Skeletal muscle cell (primary cell): Measurements from ENCODE around the gene CEP135.

ENCODE experiments used
- DNase-seq: peaks from one replicate; pipeline ENCODE4 v3.0.0-alpha.2; 2010; ENCODE audit warnings: low read depth
- H3K4me3 ChIP-seq: 2 replicates; pipeline ENCODE4 v1.5.1; 2011; ENCODE audit warnings: low read depth, mild to moderate bottlenecking, control low read depth, low read length, moderate library complexity

Gene CEP135

DNA sequence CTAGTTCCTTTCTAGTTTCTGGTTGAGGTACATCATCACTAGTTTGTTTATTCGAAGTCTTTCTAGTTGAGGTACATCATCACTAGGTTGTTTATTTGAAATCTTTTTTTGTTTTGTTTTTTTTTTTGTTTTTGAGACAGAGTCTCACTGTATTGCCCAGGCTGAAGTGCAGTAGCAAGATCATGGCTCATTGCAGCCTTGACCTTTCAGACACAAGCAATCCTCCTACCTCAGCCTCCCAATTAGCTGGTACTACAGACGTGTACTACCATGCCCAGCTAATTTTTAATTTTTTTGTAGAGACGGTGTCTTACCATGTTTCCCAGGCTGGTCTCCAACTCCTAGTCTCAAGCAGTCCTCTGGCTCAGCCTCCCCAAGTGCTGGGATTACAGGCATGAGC, 54.9 kb downstream of the CEP135 start:
- H3K4me3 ChIP-seq, result no peak overlapping the region

DNA sequence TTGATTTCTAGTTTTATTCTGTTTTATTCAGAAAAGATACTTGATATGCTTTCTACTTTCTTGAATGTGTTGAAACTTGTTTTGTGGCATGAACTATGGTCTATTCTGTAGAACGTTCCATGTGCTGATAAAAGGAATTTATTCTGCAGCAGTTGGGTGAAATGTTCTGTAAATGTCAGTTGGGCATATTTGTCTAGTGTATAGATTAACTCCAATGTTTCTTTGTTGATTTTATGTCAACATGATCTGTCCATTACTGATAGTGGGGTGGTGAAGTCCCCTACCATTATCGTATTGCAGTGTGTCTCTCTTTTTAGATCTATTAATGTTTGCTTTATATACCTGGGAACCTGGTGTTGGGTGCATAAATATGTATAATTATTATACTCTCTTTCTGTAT, 55.5 kb downstream of the CEP135 start:
- DNase-seq, result no peak
- no peak overlapping the region for H3K4me3 ChIP-seq

More for the DNA sequence above, 54.9 kb downstream of the CEP135 start:
- no peak for DNase-seq

DNA sequence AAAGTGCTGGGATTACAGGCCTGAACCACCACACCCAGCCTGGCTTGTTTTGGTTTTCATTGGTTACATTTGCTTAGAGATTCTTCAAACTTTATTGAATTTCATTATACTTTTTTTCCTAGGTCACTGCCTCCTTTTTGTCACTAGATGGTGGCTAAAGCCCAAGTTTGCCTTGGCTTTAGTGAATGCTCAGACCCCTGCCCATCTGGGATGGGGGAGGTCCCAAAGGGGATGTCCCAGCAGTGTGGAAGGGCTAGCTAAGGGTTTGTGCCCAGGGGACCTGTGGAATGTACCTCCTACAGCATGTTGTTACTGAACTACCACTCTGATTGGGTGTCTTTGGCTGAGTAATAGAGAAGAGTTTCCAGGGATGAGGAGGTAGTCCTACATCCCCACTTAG, 58.4 kb downstream of the CEP135 start:
- peak; percentile 4 for DNase-seq
- H3K4me3 ChIP-seq, result no peak overlapping the region

DNA sequence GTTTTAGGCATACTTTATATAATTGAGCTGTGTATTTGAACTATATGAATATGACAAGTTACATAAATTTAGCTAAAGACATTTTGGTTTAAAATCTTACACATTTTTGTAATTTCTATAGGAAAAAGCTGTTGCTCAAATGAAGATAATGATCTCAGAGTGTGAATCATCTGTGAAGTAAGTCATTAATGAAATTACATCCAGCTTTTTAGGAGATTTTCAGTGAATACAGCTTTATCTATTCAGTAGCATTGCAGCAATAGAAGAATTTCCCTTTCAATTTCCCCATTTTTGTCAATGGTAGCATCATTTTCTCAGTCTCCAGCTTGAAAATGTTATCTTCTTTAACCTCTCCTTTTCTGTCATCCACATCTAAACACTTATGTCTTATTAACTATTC, 59.5 kb downstream of the CEP135 start:
- no peak overlapping the region for H3K4me3 ChIP-seq
- no peak for DNase-seq

DNA sequence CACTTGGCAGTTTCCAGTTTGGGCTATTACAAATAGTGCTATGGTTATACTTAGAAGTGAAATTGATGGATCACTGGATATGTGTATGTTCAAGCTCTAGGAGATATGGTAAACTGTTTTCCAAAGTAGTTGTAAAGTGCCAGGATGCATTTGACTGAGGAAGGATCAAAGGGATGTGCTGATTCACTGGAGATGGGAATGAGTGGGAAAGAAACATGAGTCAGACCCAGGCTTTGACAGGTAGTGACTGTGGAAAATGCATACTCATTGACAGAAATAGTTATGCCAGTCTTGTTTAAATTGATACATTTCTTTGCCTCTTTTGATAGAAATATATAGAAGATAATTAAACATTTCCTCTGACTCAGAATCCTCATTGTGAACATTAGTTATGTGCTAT, 77.9 kb downstream of the CEP135 start:
- H3K4me3 ChIP-seq, result no peak overlapping the region
- no peak for DNase-seq

DNA sequence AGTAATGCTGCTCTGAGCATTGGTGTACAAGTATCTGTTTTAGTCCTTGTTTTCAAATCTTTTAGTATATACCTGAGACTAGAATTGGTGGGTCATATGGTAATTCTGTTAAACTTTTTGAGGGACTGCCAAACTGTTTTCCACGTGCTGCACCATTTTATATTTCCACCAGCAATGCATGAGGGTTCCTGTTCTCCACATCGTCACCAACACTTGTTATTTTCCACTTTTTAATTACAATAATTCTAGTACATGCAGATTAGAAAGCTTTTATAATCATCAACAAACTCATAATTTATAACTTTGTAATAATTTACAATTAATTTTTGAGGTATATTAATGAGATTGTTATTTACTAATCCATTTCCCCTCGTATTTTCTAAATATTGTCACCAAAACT, 79.4 kb downstream of the CEP135 start:
- DNase-seq, result no peak
- H3K4me3 ChIP-seq, result no peak overlapping the region

DNA sequence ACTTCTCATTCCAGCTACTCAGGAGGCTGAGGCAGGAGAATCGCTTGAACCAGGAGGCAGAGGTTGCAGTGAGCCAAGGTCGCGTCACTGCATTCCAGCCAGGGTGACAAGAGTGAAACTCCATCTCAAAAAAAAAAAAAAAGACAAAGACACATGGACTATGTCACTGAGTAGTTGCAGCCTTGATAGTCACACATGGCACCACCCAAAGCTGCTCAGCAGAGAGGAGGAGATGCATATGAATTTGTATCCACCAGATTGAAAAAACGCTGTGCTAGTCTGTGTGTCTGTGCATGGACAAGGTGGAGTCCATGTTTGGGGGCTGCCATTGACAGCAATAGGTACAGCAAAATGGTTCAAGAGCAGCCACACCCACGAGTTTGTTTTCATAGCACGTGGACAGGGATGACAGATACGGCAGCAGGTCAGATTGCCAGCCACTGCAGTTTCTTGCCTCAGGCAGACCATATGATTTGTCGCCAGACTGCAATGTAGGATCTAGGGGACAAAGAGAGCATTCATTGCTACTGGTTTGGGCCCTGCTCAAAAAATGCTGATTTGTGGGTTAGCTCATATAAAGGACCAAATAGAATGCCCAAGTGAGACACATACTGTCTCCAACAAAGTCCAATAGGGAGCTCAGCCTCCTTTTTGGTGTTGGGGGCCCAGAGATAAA, 89.9 kb downstream of the CEP135 start:
- H3K4me3 ChIP-seq, result no peak overlapping the region
- DNase-seq, result no peak

DNA sequence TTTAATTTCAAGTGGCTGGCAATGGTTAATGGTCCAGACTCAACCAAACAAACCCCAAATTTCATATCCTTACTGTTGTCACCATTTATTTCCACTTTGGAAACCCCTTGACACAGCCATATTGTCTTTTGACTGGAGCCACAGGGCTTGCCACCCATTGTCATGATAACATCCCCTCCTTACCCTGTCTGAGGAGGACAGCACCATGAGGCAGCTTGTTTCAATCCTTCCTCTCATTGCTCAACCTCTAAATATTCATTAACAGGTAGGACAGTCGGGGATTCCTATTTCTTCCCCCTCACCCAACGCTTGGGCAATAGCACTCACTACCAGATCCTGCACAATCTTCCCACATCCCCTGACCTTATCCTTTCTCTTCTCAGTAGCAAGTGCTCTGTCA, 92.1 kb downstream of the CEP135 start:
- DNase-seq, result no peak
- H3K4me3 ChIP-seq, result no peak overlapping the region

DNA sequence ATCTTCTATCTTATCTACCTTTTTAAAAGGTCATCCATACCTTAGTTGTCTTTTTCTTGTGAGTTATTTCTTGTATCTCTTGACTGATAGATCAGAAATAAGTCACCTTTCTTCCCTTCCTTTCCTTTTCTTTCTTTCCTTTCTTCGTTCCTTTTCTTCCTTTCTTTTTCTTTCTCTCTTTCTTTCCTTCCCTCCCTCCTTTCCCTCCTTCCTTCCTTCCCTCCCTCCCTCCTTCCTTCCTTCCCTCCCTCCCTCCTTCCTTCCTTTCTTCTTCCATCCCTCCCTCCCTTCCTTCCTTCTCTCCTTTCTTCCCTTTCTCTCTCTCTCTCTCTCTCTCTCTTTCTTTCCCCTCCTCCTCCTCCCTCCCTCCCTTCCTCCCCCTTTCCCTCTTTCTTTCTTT, 93.5 kb downstream of the CEP135 start:
- H3K4me3 ChIP-seq, result no peak overlapping the region
- no peak for DNase-seq

DNA sequence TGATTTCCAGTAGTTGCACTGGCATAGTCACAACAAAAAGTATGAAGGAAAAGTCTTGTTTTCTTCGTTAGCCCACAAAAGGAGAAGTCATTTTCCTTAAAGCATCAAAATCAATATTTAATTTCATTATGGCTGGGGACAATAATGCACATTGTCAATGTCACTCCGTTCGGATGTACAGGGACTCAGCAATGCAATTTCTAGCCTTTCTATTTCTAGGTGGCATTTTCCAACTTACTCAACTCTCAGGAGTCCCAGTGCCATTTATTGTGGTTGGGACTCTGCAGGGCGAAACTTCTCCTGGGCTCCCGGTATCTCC, 99.6 kb downstream of the CEP135 start:
- DNase-seq, result no peak
- H3K4me3 ChIP-seq, result peak overlapping the region; percentile 76

DNA sequence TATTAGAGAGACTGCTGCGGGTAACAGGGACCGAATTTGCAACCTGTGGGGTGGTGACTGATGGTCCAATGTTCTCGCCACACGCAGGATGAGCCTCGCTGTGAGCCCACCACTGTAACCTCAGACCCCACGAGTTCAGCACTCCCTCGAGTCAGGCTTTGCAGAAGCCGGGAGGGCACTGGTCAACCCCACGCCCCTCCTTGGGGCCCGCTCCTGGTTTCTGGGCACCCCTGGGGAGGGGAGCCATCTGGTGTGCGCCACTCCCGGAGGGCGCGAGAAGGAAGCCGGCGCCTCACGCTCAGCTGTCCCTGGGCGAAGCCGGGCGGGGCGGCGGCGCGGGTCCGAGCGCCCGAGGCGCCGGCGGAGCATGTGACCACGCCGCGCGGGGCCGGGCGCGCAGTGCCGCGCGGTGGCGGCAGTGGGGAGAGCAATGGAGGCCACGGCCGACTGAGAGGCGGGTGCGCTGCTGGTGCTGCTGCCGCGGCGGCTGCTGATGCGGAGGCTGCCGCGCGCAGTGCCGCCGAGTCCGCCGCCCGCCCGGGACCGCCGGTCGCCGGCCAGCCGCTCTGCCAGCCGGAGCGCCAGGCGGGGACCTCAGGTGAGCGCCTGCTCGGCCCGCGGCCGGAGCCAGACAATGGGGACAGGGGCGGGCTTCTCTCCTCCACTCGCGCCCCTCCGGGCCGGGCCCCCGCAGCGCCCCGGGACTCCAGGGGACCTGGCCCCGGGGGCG, 100.1 kb downstream of the CEP135 start:
- peak overlapping the region; percentile 76 for H3K4me3 ChIP-seq
- DNase-seq, result peak; percentile 18

DNA sequence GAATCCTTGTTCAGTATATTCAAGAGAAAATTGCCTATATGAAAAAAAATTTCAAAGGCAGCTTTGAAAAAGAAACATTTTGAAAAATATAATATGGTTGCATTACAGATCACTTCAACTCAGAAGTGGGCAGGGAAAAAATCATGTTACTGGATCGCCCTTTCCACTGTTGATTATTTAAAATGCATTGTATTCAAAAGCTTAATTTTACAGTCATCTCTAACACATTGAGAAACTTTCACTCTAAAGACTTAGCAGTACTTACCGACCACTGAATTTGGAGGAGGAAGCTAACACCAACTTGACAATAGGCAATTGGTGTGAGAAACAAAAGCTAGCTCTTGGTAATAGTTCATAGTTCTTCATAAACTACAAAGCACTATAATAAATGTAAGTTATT, 101.9 kb downstream of the CEP135 start:
- no peak for DNase-seq
- H3K4me3 ChIP-seq, result no peak overlapping the region

DNA sequence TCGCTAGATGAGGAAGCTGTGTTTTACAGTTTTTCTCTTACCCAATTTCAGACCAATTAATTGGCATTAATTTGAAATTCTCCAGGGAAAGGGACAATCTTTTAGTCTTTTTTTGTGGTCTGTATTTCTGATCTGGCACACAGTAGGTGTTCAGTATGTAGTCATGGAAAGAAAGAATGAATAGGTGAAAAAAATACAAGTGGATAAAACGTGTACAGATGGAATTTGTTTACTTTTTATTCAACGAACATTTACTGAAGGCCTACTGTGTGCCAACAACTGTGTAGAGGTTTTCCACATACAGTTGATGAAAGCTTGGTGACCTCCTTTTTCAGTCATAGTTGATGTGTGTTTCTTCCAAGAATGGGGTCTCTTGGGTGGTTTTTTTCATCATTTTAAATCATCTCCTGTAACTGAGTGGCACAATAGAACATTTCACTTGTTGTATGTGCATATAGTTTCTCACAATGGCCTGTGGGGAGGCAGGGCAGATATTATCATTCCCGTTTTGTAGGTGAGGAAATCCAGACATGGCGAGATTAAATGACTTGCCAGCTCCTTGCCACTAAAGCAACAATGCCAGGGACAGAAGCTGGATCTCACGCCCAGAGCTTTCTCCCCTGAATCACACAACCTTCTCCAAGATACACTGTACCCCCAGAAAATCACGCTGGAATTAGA, 102.4 kb downstream of the CEP135 start:
- DNase-seq, result no peak
- no peak overlapping the region for H3K4me3 ChIP-seq

DNA sequence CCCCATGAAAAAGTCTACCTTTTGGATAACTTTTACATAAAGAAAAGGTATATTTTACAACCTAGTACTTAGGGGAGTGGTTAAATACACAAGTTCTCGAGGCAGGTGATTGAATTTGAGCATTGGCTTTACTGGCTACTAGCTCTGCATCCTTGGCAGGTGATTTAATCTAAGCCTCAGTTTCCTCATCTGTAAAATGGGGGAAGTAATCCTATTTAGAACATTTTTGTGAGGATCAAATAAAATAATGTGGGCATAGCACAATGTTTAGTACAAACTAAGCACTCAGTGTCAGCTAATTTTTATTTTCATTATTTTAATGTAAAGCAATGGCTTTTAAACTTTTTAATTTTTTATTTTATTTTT, 102.9 kb downstream of the CEP135 start:
- no peak for DNase-seq
- H3K4me3 ChIP-seq, result no peak overlapping the region

DNA sequence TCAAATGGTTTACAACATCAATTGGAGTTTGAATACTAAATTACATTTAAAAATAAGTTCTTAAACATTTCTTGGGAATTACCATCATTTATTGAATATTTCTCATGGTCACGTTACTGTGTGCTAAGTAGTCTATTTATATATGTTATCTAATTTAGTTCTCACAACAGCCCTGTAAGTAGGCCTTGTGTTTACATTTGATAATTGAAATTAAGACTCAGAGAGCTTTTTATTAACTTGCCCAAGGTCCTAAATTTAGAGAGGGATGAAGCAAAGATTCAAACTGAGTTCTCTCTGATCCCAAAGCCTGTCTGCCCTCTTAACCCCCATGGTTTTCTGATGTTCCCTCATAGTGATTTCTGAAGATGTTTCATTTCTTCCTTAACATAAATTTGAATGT, 103.7 kb downstream of the CEP135 start:
- no peak for DNase-seq
- no peak overlapping the region for H3K4me3 ChIP-seq

DNA sequence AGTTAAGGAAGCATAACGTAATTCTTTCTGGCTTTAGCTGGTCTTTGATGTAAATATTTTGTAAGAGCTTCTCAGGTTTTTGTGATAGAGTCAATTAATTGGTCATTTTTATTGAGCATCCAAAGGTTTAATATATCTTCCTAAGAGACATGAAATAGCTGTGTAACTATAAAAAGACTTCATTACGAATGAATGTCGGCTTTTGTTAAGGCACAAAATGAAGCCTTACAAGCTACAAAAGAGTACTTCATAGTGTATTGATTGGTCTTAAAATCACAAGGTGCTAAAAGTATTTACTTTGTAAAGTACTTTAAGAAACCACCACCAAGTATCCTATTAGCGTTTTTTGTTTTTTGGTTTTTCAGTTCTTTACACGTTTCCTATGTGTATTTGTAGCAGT, 104.2 kb downstream of the CEP135 start:
- DNase-seq, result no peak
- H3K4me3 ChIP-seq, result no peak overlapping the region

DNA sequence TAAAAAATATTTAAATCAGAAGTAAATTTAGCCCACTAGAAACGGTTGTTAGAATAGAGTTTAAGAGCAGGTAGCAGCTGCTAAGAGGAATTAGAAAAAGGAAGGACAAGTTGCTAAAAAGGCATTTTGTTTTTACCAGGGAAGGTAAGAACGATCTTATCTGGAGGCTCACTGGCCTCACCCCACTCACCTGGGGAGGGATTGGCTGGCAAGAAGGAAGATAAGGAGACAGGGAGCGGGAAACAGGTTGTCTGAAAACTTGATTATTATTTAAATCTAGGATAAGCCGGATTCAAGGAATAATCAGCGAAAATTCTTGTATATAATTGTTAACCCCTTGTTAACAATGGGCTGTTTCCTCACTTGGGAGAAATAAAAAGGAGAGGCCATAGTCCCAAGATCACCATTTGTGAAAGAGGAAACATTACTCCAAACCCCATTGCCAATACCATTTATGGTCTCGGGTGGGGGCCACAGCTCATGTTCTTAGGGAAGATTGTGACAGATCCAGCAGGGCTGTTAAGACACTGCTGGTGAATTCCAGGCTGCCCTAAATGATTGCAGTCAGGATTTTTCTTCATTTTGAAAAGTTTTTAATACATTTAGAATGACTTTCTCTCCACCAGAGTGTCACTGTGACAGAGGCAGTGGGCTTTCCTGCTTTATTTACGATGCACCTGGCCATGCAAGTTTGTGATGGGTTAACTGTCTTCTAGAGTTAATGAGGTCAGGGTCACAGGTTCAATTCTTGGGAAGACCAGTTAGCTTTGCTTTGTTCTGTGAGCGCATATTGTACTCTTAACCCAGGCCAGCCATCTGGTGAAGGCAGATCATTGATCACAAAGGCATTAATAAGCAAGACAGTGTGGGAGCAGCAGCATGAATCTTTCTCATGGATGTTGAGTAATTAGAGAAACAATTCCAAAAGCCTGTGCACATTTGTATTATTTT, 106.6 kb downstream of the CEP135 start:
- no peak for DNase-seq
- H3K4me3 ChIP-seq, result no peak overlapping the region

DNA sequence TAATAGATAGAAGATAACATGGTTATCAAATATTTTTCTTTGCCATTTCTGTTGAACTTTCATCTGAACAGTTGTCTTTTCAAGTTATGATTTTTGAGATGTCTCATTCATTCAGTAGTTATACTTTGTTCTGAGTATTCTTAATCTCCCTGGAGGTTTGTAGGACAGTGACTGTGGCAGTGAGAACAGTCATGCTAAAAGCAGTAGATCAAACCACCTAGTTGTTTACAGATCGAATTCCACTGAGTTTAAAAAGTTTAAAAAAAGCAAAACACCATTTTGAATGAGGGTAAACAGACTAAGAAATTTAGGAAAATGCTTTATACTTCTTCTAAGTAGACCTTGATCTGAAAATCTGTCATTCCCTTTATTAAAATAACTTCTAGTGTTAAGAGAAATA, 107.2 kb downstream of the CEP135 start:
- no peak for DNase-seq
- H3K4me3 ChIP-seq, result no peak overlapping the region

DNA sequence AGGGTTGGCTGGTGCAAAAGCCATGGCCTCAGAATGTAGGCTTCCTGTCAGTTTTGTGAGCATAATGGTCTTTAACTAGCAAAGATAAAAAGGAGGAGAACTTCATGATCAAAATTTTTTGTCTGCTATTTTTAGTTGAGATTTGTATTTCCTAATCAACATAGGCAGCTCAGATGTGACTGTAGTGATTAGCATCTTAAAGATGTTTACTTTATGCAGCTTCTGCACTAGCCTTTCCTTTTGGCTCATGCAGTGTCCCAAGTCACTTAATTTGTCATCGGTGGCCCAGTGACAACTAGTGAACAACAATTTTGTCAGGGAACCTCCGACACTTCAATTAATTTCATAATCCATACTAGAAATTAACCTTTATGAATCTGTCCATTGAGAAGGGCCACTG, 109.8 kb downstream of the CEP135 start:
- H3K4me3 ChIP-seq, result no peak overlapping the region
- DNase-seq, result no peak

DNA sequence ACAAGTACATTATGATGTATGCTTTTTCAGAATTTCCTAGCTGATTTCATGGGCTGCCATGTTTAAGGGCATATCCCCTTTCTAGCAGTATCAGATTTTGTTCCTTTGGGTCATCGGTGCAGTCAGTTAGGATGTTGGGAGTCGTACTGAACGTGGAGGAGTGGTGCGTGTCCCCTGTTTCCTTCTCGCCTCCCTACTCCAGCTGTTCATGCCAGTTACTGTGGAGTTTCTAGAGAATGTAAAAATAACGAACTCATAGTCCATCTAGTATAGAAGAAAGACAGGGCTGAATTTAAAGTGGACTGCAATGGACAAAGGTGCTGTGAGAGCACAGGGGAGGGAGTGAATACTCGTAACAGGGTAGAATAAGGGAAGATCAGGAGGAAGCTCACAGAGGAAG, 111.3 kb downstream of the CEP135 start:
- no peak overlapping the region for H3K4me3 ChIP-seq
- DNase-seq, result no peak
